ENCODE results near the gene CHST8. TPM values are rescaled to one million over a fixed set of nuclear protein-coding genes. Genes with fewer than 3 reads are reported as not detected.

Gene CHST8
- polyA plus RNA-seq, 2 of the 4 experiments (the other 2 are of a cell fraction): not detected

GRCh38 chr19:33749016-33749415, 127.3 kb downstream of the CHST8 start:
- FAIRE-seq: no peak
- POLR2A ChIA-PET: no interaction called here
- TF ChIP-seq CHD2 (IDR thresholded peaks at IDR 0.05; ENCODE audit: low read length, partially characterized antibody): no peak
- no peak for TF ChIP-seq POLR2AphosphoS2 (conservative IDR thresholded peaks at IDR 0.05; ENCODE audit: low read length)
- TF ChIP-seq JUNB (IDR thresholded peaks at IDR 0.05): no peak
- TF ChIP-seq E2F6 (IDR thresholded peaks at IDR 0.05; ENCODE audit: borderline replicate concordance, low read depth): no peak
- TF ChIP-seq KDM1A (IDR thresholded peaks at IDR 0.05; ENCODE audit: low read depth): no peak
- TF ChIP-seq ATOH8 (CRISPR knock-in tag; IDR thresholded peaks at IDR 0.05; ENCODE audit: low read depth): no peak
- no peak for TF ChIP-seq REST (IDR thresholded peaks at IDR 0.05)
- no peak for TF ChIP-seq HOXA7 (CRISPR knock-in tag; IDR thresholded peaks at IDR 0.05)
- TF ChIP-seq RCOR1 (IDR thresholded peaks at IDR 0.05; ENCODE audit: low read depth, low read length): no peak
- TF ChIP-seq ESRRA (IDR thresholded peaks at IDR 0.05; ENCODE audit: borderline replicate concordance, low read length): no peak
- TF ChIP-seq FOXS1 (CRISPR knock-in tag; IDR thresholded peaks at IDR 0.05): no peak
- TF ChIP-seq RARB (CRISPR knock-in tag; IDR thresholded peaks at IDR 0.05): no peak
- TF ChIP-seq NFE2L2 (conservative IDR thresholded peaks at IDR 0.05; ENCODE audit: low read length): no peak
- no peak for TF ChIP-seq BHLHE40 (IDR thresholded peaks at IDR 0.05; ENCODE audit: low read depth, low read length)
- TF ChIP-seq MAFK (IDR thresholded peaks at IDR 0.05; ENCODE audit: partially characterized antibody): no peak
- TF ChIP-seq CTCF (IDR thresholded peaks at IDR 0.05): no peak
- no peak for TF ChIP-seq EHF (CRISPR knock-in tag; IDR thresholded peaks at IDR 0.05)

GRCh38 chr19:33749619-33750175, 127.9 kb downstream of the CHST8 start:
- no peaks in the 10 kb centered on the region for H3K4me1 ChIP-seq
- no peaks in the 10 kb centered on the region for H3K9me3 ChIP-seq
- H3K4me3 ChIP-seq: no peak overlapping the region
- FAIRE-seq (no peak), ATAC-seq (no peak), DNase-seq (ENCODE audit: low read depth in 1 of 2, low spot score in 1 of 2) (no peak)
- H3K4me2 ChIP-seq: no peak overlapping the region
- TF ChIP-seq RARB (CRISPR knock-in tag; IDR thresholded peaks at IDR 0.05): no peak
- no peak for TF ChIP-seq SREBF2 (IDR thresholded peaks at IDR 0.05)
- H3K27ac ChIP-seq: no peak overlapping the region
- POLR2A ChIA-PET: no interaction called here
- 31% methylated on average over 11 of the region's 12 CpGs for WGBS (ENCODE audit: missing lambda C conversion rate)
- CTCF ChIA-PET: interaction anchor here (0.8 to 7.1 kb wide), 8 partner anchors 10 to 333 kb away, joined by 3 to 65 read pairs (median 6); no protein-coding TSS in a partner anchor

More at GRCh38 chr19:33749016-33749415, 127.3 kb downstream of the CHST8 start:
- no peaks in the 10 kb centered on the region for H3K9me3 ChIP-seq
- ATAC-seq (no peak), DNase-seq (ENCODE audit: low read depth in 1 of 2, low spot score in 1 of 2) (no peak)
- H3K27ac ChIP-seq: no peak overlapping the region
- H3K4me3 ChIP-seq: no peak overlapping the region
- H3K4me1 ChIP-seq: no peaks in the 10 kb centered on the region
- H3K4me2 ChIP-seq: no peak overlapping the region
- CTCF ChIA-PET: interaction anchor here (0.8 to 7.1 kb wide), 10 partner anchors 9 to 347 kb away, joined by 3 to 65 read pairs (median 6); no protein-coding TSS in a partner anchor
- WGBS (ENCODE audit: missing lambda C conversion rate): 4% methylated on average over 3 of the region's 3 CpGs
